ENCODE data around the gene NOTCH1.

DNA sequence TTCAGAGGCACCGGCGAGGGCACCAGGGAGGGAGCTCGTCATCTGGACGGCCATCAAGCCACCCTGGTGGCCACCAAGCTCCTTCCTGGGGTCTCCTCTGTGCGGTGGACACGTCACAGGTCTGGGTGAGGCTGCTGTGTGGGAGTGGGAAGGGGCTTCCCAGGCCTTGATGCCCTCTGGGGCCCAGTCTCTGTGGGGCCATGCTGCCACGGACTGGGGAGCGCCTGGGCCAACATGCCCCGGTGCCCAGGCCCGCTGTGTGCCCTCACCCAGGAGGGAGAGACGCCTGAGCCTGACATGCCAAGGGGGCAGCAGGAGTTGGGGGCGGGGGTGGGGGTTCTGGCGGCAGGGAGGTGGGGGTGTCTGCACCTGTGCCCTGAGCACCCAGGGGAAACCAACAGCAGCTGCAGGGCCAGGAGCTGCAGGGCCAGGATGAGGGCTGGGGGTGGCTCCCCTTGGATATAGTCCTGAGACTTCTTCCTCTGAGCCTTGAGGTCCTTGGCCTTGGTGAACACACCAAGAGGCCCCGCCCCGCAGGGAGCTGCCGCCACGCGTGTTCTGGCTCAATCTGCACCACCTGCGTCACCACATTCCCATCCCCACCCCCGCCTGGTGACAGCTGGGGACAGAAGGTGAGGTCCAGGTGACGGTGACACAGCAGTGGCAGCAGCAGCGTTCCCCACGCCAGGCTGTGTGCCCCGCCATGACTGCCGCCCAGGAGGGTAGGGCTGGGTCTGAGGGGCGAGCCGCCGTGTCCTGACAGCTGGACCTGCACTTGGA is 47.7 kb downstream of the NOTCH1 start:
- TF ChIP-seq POLR2A (IDR thresholded peaks at IDR 0.05): no peak
- TF ChIP-seq, protein P1, sequence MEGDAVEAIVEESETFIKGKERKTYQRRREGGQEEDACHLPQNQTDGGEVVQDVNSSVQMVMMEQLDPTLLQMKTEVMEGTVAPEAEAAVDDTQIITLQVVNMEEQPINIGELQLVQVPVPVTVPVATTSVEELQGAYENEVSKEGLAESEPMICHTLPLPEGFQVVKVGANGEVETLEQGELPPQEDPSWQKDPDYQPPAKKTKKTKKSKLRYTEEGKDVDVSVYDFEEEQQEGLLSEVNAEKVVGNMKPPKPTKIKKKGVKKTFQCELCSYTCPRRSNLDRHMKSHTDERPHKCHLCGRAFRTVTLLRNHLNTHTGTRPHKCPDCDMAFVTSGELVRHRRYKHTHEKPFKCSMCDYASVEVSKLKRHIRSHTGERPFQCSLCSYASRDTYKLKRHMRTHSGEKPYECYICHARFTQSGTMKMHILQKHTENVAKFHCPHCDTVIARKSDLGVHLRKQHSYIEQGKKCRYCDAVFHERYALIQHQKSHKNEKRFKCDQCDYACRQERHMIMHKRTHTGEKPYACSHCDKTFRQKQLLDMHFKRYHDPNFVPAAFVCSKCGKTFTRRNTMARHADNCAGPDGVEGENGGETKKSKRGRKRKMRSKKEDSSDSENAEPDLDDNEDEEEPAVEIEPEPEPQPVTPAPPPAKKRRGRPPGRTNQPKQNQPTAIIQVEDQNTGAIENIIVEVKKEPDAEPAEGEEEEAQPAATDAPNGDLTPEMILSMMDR (IDR thresholded peaks at IDR 0.05): no peak
